ENCODE results near the gene PRRC2A. TPM values are rescaled to one million over a fixed set of nuclear protein-coding genes. Genes with fewer than 3 reads are reported as not detected.
A peak's percentile ranks its signal among the peaks of the same experiment; 100 is the strongest.

PRRC2A gene
- total RNA-seq, 4 donors from 2014 or later: 68.8 to 138 (median 89.2) TPM

DNA sequence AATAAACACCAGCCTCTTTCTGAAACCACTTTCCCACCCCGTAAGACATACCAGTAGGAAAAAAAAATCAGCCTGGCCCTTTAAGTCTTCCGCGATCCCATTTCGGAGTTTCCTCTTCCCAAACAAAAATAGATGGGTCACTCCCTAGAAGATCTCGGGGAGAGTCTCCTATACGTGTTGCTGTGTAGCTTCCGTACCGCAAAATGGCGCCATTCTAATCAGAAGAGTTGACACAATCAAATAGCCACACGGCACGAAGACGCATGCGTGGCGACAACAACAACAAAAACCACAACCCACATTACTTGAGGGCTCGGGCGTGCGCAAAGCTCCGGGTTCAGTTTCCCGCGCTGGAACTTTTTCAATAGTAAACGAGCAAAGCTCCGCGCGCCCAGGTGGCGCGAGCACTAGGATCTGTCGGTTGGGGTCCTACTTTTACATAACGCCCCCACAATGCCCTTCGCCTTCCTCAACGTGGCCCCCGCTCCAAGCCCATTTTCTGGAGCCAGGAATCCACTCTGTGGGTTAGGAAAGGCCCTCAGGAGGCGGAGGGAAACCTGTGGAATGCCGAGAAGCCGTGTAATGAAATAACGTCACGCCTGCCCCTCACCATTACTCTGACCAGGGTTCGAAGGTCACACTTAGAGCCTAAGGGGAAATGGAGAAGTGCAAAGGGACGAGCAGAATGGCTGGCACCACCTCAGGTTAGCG, 44.4 kb downstream of the PRRC2A start, which contains the start of gene GPANK1:
GPANK1 (minus strand) TSS at position 208 of the 711 bp plus-strand sequence. CDS start 519 bp downstream, outside the sequence.
- no peak for TF ChIP-seq EP300 (IDR thresholded peaks at IDR 0.05)
- no peak for TF ChIP-seq POLR2A (IDR thresholded peaks at IDR 0.05; ENCODE audit: low read depth)
- TF ChIP-seq, protein P1, sequence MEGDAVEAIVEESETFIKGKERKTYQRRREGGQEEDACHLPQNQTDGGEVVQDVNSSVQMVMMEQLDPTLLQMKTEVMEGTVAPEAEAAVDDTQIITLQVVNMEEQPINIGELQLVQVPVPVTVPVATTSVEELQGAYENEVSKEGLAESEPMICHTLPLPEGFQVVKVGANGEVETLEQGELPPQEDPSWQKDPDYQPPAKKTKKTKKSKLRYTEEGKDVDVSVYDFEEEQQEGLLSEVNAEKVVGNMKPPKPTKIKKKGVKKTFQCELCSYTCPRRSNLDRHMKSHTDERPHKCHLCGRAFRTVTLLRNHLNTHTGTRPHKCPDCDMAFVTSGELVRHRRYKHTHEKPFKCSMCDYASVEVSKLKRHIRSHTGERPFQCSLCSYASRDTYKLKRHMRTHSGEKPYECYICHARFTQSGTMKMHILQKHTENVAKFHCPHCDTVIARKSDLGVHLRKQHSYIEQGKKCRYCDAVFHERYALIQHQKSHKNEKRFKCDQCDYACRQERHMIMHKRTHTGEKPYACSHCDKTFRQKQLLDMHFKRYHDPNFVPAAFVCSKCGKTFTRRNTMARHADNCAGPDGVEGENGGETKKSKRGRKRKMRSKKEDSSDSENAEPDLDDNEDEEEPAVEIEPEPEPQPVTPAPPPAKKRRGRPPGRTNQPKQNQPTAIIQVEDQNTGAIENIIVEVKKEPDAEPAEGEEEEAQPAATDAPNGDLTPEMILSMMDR (IDR thresholded peaks at IDR 0.05): no peak
- peak; percentile 82 to 90 for TF ChIP-seq POLR2AphosphoS5 (IDR thresholded peaks at IDR 0.05)
- peaks cover 55 to 75% (median 63%) of the 10 kb centered on the region in 4 donors for H3K4me1 ChIP-seq
- peak; percentile 98 for DNase-seq (ENCODE audit: extremely low spot score)
- no peaks in the 10 kb centered on the region for H3K27me3 ChIP-seq
- 2% methylated on average over 30 of the region's 39 CpGs for WGBS
- H3K27ac ChIP-seq (replicated peaks in 1 of 4): peak within 1 kb of the TSS; percentile 95 to 99 (median 98)
- peaks cover 23 to 48% (median 46%) of the 10 kb centered on the region in 4 donors for H3K36me3 ChIP-seq
- peak within 1 kb of the TSS; percentile 66 to 93 (median 78) for H3K4me3 ChIP-seq
- intact Hi-C loops (cut with DNase I): no loop called here
- H3K9me3 ChIP-seq: no peaks in the 10 kb centered on the region

GRCh38 chr6:31665501-31666336, 45.2 kb downstream of the PRRC2A start, which contains the start of gene CSNK2B:
TSS of gene CSNK2B (plus strand) at chr6:31666080. CDS start at chr6:31666832, 752 bp downstream.
- peak; percentile 100 for DNase-seq (ENCODE audit: extremely low spot score)
- intact Hi-C loops (cut with DNase I): no loop called here
- H3K27me3 ChIP-seq: no peaks in the 10 kb centered on the region
- TF ChIP-seq POLR2AphosphoS5 (IDR thresholded peaks at IDR 0.05) (peak; percentile 93), EP300 (IDR thresholded peaks at IDR 0.05) (no peak), POLR2A (IDR thresholded peaks at IDR 0.05; ENCODE audit: low read depth) (peak; percentile 65)
- TF ChIP-seq, protein P1 (IDR thresholded peaks at IDR 0.05): no peak
- H3K9me3 ChIP-seq: no peaks in the 10 kb centered on the region
- H3K4me1 ChIP-seq: peaks cover 54 to 71% (median 62%) of the 10 kb centered on the region in 4 donors
- H3K4me3 ChIP-seq: peak within 1 kb of the TSS; percentile 66 to 93 (median 78)
- peak within 1 kb of the TSS; percentile 95 to 99 (median 98) for H3K27ac ChIP-seq (replicated peaks in 1 of 4)
- peaks cover 31 to 56% (median 53%) of the 10 kb centered on the region in 4 donors for H3K36me3 ChIP-seq
- WGBS: under 1% methylated on average over 31 of the region's 63 CpGs

DNA sequence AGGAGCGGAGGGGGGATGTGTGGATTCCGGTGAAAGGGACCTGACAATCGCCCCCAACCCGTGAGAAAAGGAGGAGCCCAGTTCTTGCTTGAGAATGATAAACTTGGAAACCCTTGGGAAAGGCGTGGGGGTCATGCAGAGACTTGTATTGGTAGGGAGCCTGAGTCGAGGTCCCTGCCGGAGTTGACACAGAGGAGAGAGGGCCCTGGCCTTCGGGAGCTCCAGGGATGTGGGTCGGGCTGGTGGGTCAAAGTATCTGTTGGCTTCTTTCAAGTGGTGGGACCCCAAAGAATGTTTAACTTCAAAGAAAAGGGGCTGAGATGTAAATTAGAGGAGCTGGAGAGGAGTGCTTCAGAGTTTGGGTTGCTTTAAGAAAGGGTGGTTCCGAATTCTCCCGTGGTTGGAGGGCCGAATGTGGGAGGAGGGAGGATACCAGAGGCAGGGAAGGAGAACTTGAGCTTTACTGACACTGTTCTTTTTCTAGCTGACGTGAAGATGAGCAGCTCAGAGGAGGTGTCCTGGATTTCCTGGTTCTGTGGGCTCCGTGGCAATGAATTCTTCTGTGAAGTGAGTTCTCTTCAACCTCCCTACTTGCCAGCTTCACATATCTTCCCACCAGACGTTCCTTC, 45.9 kb downstream of the PRRC2A start:
- 2% methylated on average over 15 of the region's 15 CpGs for WGBS

GRCh38 chr6:31669676-31670075, 49.2 kb downstream of the PRRC2A start, which contains the start of gene LY6G5B:
TSS of gene LY6G5B (plus strand) at chr6:31669976. CDS start at chr6:31670951, 975 bp downstream.
- H3K9me3 ChIP-seq: no peaks in the 10 kb centered on the region
- intact Hi-C loops (cut with DNase I): no loop called here

More for the DNA sequence above, 45.9 kb downstream of the PRRC2A start:
- intact Hi-C loops (cut with DNase I): no loop called here
- Histone ChIP-seq H3K27ac (replicated peaks in 1 of 4) (peak overlapping the region; percentile 95 to 99 (median 98)), H3K27me3 (no peaks in the 10 kb centered on the region), H3K36me3 (peaks cover 37 to 63% (median 60%) of the 10 kb centered on the region in 4 donors), H3K9me3 (no peaks in the 10 kb centered on the region), H3K4me3 (peak overlapping the region; percentile 66 to 93 (median 78)), H3K4me1 (peaks cover 47 to 64% (median 55%) of the 10 kb centered on the region in 4 donors)
- DNase-seq (ENCODE audit: extremely low spot score): no peak
- TF ChIP-seq POLR2AphosphoS5 (IDR thresholded peaks at IDR 0.05): no peak

More at GRCh38 chr6:31669676-31670075, 49.2 kb downstream of the PRRC2A start, which contains the start of gene LY6G5B:
- Histone ChIP-seq H3K36me3 (peaks cover 46 to 75% (median 72%) of the 10 kb centered on the region in 4 donors), H3K27me3 (no peaks in the 10 kb centered on the region), H3K27ac (replicated peaks in 1 of 4) (no peak within 1 kb of the TSS), H3K4me3 (no peak within 1 kb of the TSS), H3K4me1 (peaks cover 19 to 33% (median 27%) of the 10 kb centered on the region in 4 donors)
- 92% methylated on average over 8 of the region's 8 CpGs for WGBS
- no peak for TF ChIP-seq POLR2A (IDR thresholded peaks at IDR 0.05; ENCODE audit: low read depth)
- TF ChIP-seq POLR2AphosphoS5 (IDR thresholded peaks at IDR 0.05): no peak
- TF ChIP-seq, protein P1 (IDR thresholded peaks at IDR 0.05): no peak
- no peak for TF ChIP-seq EP300 (IDR thresholded peaks at IDR 0.05)
- no peak for DNase-seq (ENCODE audit: extremely low spot score)

Measured in esophagus muscularis mucosa (tissue), 4 donors.